Measurements from ENCODE around the gene ST14. TPM values are rescaled to one million over a fixed set of nuclear protein-coding genes. Genes with fewer than 3 reads are reported as not detected.

The ST14 gene
- total and polyA plus RNA-seq, 12 donors = 0.17 to 41.0 (median 10.4) TPM

Small RNA genes lying within 50 kb of the gene (small RNA-seq; reads per million reads assigned to genes)
- gene RF00015 = 0 reads per million in 2 donors

Other genes starting within 250 kb of the ST14 start
- 10 to 100 TPM in 1 of 9 donors, 1 to 10 TPM in 8; 4.6 to 10.1 (median 7.7) TPM for gene PRDM10, start 156.9 kb upstream of the ST14 start, total RNA-seq
- gene PRDM10, start 156.9 kb upstream of the ST14 start, polyA plus RNA-seq = 1 to 10 TPM; 2.3 to 4.0 (median 3.8) TPM
- 100 to 1,000 TPM; 210 to 374 (median 296) TPM for gene APLP2, start 89.9 kb upstream of the ST14 start, total RNA-seq
- 100 to 1,000 TPM in 1 of 3 donors, 10 to 100 TPM in 2; 85.0 to 237 (median 95.6) TPM for gene APLP2, start 89.9 kb upstream of the ST14 start, polyA plus RNA-seq
- 10 to 100 TPM; 25.5 to 94.3 (median 49.3) TPM for gene ZBTB44, start 155.1 kb downstream of the ST14 start, total RNA-seq
- 10 to 100 TPM; 10.1 to 18.7 (median 15.8) TPM for gene ZBTB44, start 155.1 kb downstream of the ST14 start, polyA plus RNA-seq

Data from adrenal gland (tissue), 12 donors.